K562 (cell line): Measurements from ENCODE around the gene HOXA7. TPM values are rescaled to one million over a fixed set of nuclear protein-coding genes. Genes with fewer than 3 reads are reported as not detected.

Experiments used
- ATAC-seq: fragments of 200-7000 bp; cut with Tn5 transposase; 3 replicates; pipeline ENCODE4 v1.9.1; 2020; ENCODE audit warnings: moderate library complexity
- BruUV-seq: library from RNA; stranded (reverse); fragments of 400-500 nt; replicated peaks from 2 replicates; lab custom pipeline; 2021; lab: Mats Ljungman, UMichigan
- CTCF ChIA-PET: fragments of 300-600 bp; formaldehyde crosslinking; extraction: SDS; loops from one replicate; lab custom pipeline; 2021; ENCODE audit warnings: low intra/inter-chr PET ratio; lab: Yijun Ruan, JAX
- POLR2A ChIA-PET: fragments of 300-600, 350-650 bp; sonication (Branson Sonifier 250); formaldehyde crosslinking; extraction: SDS; loops from one replicate; lab custom pipeline; 2021; ENCODE audit warnings: antibody characterized with exemption, inconsistent platforms; lab: Yijun Ruan, JAX
- DNase-seq, 4 experiments: peaks; one replicate each; pipeline versions ENCODE4 v3.0.0 to v3.0.0-alpha.2; 2011 to 2018; ENCODE audit warnings: low spot score in 3 of 4, mixed read lengths in 3 of 4; ENCODE audit errors: extremely low read depth in 1 of 4
- FAIRE-seq: peaks from 2 replicates; lab custom pipeline; 2011; peaks lifted over from hg19 to GRCh38; lab: Jason Lieb, UNC
- H2AFZ ChIP-seq: 2 replicates; pipeline ENCODE4 v1.6.0; 2011; ENCODE audit warnings: low read depth, low read length, control low read depth, inconsistent platforms
- H3K27ac ChIP-seq: fragments of 200-600 bp; 3 replicates; pipeline ENCODE4 v1.8.0; 2011; ENCODE audit warnings: low read depth, mild to moderate bottlenecking, control low read depth, inconsistent platforms, low read length, moderate library complexity, mixed read lengths; ENCODE audit errors: extremely low read depth
- H3K27me3 ChIP-seq, 2 experiments: fragments of 300-600 bp in 1 of 2; 2 replicates in 1 of 2; 3 replicates in 1 of 2; pipeline versions ENCODE4 v1.6.0 to v1.8.0; 2011; ENCODE audit warnings: inconsistent platforms in 2 of 2, low read length in 2 of 2, mild to moderate bottlenecking in 1 of 2, mixed read lengths in 1 of 2, moderate library complexity in 1 of 2; ENCODE audit not compliant: control insufficient read depth in 2 of 2, insufficient read depth in 2 of 2
- H3K36me3 ChIP-seq: fragments of 300-600 bp; 3 replicates; pipeline ENCODE4 v1.8.0; 2011; ENCODE audit warnings: mild to moderate bottlenecking, low read length, inconsistent platforms; ENCODE audit not compliant: control insufficient read depth, insufficient read depth
- H3K4me1 ChIP-seq, 2 experiments: fragments of 200-600 bp in 1 of 2; replicated peaks in 1 of 2; 2 replicates in 1 of 2; 3 replicates in 1 of 2; pipeline versions ENCODE4 v1.5.1 to v1.8.0; 2011; ENCODE audit warnings: inconsistent platforms in 2 of 2, low read length in 2 of 2, mild to moderate bottlenecking in 1 of 2, mixed read lengths in 1 of 2, moderate library complexity in 1 of 2; ENCODE audit not compliant: control insufficient read depth in 2 of 2, insufficient read depth in 2 of 2
- H3K4me2 ChIP-seq: 2 replicates; pipeline ENCODE4 v1.6.1; 2011; ENCODE audit warnings: low read length, control low read depth, inconsistent platforms, mixed read lengths; ENCODE audit not compliant: insufficient read depth
- H3K4me3 ChIP-seq: fragments of 200-600 bp; sonication (generic), shearing (Covaris generic); 2 replicates; pipeline ENCODE4 v1.5.1; 2016; ENCODE audit warnings: control low read depth, inconsistent platforms
- H3K79me2 ChIP-seq: fragments of 200-600 bp; 3 replicates; pipeline ENCODE4 v1.8.0; 2011; ENCODE audit warnings: low read length, inconsistent platforms; ENCODE audit not compliant: control insufficient read depth, insufficient read depth
- H3K9ac ChIP-seq, 2 experiments: 2 replicates each; pipeline versions ENCODE4 v1.6.0 to v1.6.1; 2011; ENCODE audit warnings: low read depth in 2 of 2, low read length in 2 of 2, control low read depth in 1 of 2, inconsistent platforms in 1 of 2, mild to moderate bottlenecking in 1 of 2, mixed read lengths in 1 of 2; ENCODE audit not compliant: insufficient read depth in 1 of 2
- H3K9me1 ChIP-seq: one replicate; pipeline ENCODE4 v1.6.0; 2011; ENCODE audit warnings: inconsistent platforms, mild to moderate bottlenecking, low read length, moderate library complexity; ENCODE audit not compliant: control insufficient read depth, insufficient read depth
- H3K9me3 ChIP-seq: replicated peaks from 2 replicates; pipeline ENCODE4 v1.5.1; 2011; ENCODE audit warnings: low read depth, low read length, inconsistent platforms; ENCODE audit not compliant: control insufficient read depth, insufficient read depth
- H4K20me1 ChIP-seq: replicated peaks from 2 replicates; pipeline ENCODE4 v1.6.1; 2011; ENCODE audit warnings: low read length, inconsistent platforms, mixed read lengths; ENCODE audit not compliant: control insufficient read depth, insufficient read depth
- BRD9 ChIP-seq: fragments of 450-650 bp; IDR thresholded peaks from 2 replicates; pipeline ENCODE4 v1.6.1; 2018; ENCODE audit warnings: low read depth; ENCODE audit not compliant: partially characterized antibody
- CHD2 ChIP-seq: IDR thresholded peaks from 2 replicates; pipeline ENCODE4 v1.6.1; 2011; ENCODE audit warnings: low read depth, low read length
- FOXJ3 ChIP-seq: sonication (generic); formaldehyde crosslinking; IDR thresholded peaks from 2 replicates; pipeline ENCODE4 v1.4.0; 2020; ENCODE audit warnings: mild to moderate bottlenecking, missing genetic modification reagents
- GABPB2 ChIP-seq: fragments of 250-450 bp; sonication (Bioruptor Pico); conservative IDR thresholded peaks from 2 replicates; pipeline ENCODE4 v1.5.1; 2021; ENCODE audit warnings: mild to moderate bottlenecking
- HDAC2 ChIP-seq: fragments of 450-650 bp; IDR thresholded peaks from 2 replicates; pipeline ENCODE4 v1.6.1; 2016; ENCODE audit warnings: mild to moderate bottlenecking
- MAZ ChIP-seq, 2 experiments: fragments of 450-650 bp in 1 of 2; sonication (generic) in 1 of 2; formaldehyde crosslinking; IDR thresholded peaks in 1 of 2; conservative IDR thresholded peaks in 1 of 2; 2 replicates each; pipeline versions ENCODE4 v1.4.0 to v1.5.0; 2020; ENCODE audit warnings: mild to moderate bottlenecking in 1 of 2, missing genetic modification reagents in 1 of 2
- NFE2 ChIP-seq: IDR thresholded peaks from 2 replicates; pipeline ENCODE4 v1.6.1; 2014; ENCODE audit warnings: antibody characterized with exemption, low read depth
- SMAD2 ChIP-seq: fragments of 150-350 bp; IDR thresholded peaks from 2 replicates; pipeline ENCODE4 v1.6.1; 2014; ENCODE audit warnings: low read depth, mild to moderate bottlenecking, low read length
- THRB ChIP-seq: fragments of 450-650 bp; formaldehyde crosslinking; conservative IDR thresholded peaks from 2 replicates; pipeline ENCODE4 v1.4.0; 2022; ENCODE audit warnings: mild to moderate bottlenecking, missing genetic modification characterization
- ZFP36 ChIP-seq: fragments of 150-350 bp; IDR thresholded peaks from 2 replicates; pipeline ENCODE4 v1.6.1; 2018; ENCODE audit warnings: low read length, low read depth; ENCODE audit not compliant: partially characterized antibody
- WGBS: fragments of 100-300 bp; shearing (Covaris generic); methylation state at CpG from one replicate; pipeline ENCODE4 v1.1.6; 2016; ENCODE audit warnings: low coverage, mixed read lengths; ENCODE audit not compliant: insufficient coverage; ENCODE audit errors: missing lambda C conversion rate; 5-methylcytosine and 5-hydroxymethylcytosine counted together
- in situ Hi-C: fragments of 300-500 bp; cut with MboI; formaldehyde crosslinking; loops from 4 replicates; pipeline ENCODE4 v1.15.0; 2018; ENCODE audit warnings: inconsistent platforms, mixed read lengths
- intact Hi-C: fragments of 100-400 bp; cut with micrococcal nuclease; formaldehyde crosslinking; loops from 2 replicates; pipeline ENCODE4 v1.14.2; 2022
- polyA plus RNA-seq, 8 experiments: library from polyadenylated mRNA; depleted of rRNA in 4 of 8; stranded (reverse) in 5 of 8; unstranded in 3 of 8; fragments of >200 nt; fragmentation: Nextera tagmentation in 2 of 8; fragmentation: Illumina TruSeq in 1 of 8; extraction: Ambion mirVana in 2 of 8; extraction: Trizol in 1 of 8; gene quantifications; 2 replicates each; pipeline versions ENCODE4 v1.2.1 to v1.2.3, GENCODE V29; 2011 to 2014; ENCODE audit warnings: inconsistent platforms in 1 of 8, missing spikeins in 1 of 8
- total RNA-seq, 7 experiments: library from RNA; depleted of rRNA in 6 of 7; stranded (reverse); fragments of >200 nt in 6 of 7; fragmentation: Illumina TruSeq in 2 of 7; extraction: Trizol in 2 of 7; gene quantifications; 2 replicates each; pipeline versions ENCODE4 v1.2.1 to v1.2.3, GENCODE V29; 2011 to 2021; ENCODE audit warnings: low replicate concordance in 1 of 7
- TF ChIP-seq, protein P1 (sequence below), 2 experiments: fragments of 450-650 bp in 1 of 2; IDR thresholded peaks; 2 replicates each; pipeline ENCODE4 v1.6.1; 2011 to 2017; ENCODE audit warnings: low read depth in 2 of 2, antibody characterized with exemption in 1 of 2, borderline replicate concordance in 1 of 2, low read length in 1 of 2, mild to moderate bottlenecking in 1 of 2, mixed read lengths in 1 of 2; ENCODE audit not compliant: control insufficient read depth in 1 of 2
- TF ChIP-seq, protein P2 (sequence below): fragments of 200-800 bp; sonication (Bioruptor generic); IDR thresholded peaks from 2 replicates; pipeline ENCODE4 v1.6.1; 2016; ENCODE audit warnings: missing genetic modification characterization, missing compliant biosample characterization
- TF ChIP-seq, protein P3 (sequence below): sonication (generic); formaldehyde crosslinking; IDR thresholded peaks from 2 replicates; pipeline ENCODE4 v1.8.0; 2022; ENCODE audit warnings: missing genetic modification reagents, mild to moderate bottlenecking, borderline replicate concordance

HOXA7 gene
- total and polyA plus RNA-seq, 9 of the 15 experiments (the other 6 are each of a cell fraction or from before 2014, with no cell fraction given): not detected

DNA sequence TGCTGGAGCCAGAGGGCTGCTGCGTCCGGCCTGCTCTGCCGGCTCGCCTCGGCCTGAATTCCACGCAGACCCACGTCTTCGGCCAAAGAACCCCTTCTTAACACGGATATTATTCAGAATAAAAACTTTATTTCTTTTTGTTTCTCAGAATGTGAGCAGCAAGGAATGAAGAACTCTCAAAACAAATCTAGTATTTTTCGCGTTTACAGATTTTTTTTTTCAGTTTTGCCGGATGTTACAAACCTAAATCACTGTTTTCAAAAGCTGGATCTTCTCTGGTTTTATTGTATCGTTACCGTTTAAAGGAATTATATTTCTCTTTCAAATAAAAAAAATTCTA is 49.6 kb downstream of the HOXA7 start:
- CTCF ChIA-PET: no interaction called here
- no TSS peak for BruUV-seq
- no peak for ATAC-seq
- TF ChIP-seq, protein P1, sequence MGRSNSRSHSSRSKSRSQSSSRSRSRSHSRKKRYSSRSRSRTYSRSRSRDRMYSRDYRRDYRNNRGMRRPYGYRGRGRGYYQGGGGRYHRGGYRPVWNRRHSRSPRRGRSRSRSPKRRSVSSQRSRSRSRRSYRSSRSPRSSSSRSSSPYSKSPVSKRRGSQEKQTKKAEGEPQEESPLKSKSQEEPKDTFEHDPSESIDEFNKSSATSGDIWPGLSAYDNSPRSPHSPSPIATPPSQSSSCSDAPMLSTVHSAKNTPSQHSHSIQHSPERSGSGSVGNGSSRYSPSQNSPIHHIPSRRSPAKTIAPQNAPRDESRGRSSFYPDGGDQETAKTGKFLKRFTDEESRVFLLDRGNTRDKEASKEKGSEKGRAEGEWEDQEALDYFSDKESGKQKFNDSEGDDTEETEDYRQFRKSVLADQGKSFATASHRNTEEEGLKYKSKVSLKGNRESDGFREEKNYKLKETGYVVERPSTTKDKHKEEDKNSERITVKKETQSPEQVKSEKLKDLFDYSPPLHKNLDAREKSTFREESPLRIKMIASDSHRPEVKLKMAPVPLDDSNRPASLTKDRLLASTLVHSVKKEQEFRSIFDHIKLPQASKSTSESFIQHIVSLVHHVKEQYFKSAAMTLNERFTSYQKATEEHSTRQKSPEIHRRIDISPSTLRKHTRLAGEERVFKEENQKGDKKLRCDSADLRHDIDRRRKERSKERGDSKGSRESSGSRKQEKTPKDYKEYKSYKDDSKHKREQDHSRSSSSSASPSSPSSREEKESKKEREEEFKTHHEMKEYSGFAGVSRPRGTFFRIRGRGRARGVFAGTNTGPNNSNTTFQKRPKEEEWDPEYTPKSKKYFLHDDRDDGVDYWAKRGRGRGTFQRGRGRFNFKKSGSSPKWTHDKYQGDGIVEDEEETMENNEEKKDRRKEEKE (IDR thresholded peaks at IDR 0.05; ENCODE audit: borderline replicate concordance in 1 of 2, control insufficient read depth in 1 of 2, low read depth in 2 of 2, low read length in 1 of 2): no peak
- TF ChIP-seq, protein P2, sequence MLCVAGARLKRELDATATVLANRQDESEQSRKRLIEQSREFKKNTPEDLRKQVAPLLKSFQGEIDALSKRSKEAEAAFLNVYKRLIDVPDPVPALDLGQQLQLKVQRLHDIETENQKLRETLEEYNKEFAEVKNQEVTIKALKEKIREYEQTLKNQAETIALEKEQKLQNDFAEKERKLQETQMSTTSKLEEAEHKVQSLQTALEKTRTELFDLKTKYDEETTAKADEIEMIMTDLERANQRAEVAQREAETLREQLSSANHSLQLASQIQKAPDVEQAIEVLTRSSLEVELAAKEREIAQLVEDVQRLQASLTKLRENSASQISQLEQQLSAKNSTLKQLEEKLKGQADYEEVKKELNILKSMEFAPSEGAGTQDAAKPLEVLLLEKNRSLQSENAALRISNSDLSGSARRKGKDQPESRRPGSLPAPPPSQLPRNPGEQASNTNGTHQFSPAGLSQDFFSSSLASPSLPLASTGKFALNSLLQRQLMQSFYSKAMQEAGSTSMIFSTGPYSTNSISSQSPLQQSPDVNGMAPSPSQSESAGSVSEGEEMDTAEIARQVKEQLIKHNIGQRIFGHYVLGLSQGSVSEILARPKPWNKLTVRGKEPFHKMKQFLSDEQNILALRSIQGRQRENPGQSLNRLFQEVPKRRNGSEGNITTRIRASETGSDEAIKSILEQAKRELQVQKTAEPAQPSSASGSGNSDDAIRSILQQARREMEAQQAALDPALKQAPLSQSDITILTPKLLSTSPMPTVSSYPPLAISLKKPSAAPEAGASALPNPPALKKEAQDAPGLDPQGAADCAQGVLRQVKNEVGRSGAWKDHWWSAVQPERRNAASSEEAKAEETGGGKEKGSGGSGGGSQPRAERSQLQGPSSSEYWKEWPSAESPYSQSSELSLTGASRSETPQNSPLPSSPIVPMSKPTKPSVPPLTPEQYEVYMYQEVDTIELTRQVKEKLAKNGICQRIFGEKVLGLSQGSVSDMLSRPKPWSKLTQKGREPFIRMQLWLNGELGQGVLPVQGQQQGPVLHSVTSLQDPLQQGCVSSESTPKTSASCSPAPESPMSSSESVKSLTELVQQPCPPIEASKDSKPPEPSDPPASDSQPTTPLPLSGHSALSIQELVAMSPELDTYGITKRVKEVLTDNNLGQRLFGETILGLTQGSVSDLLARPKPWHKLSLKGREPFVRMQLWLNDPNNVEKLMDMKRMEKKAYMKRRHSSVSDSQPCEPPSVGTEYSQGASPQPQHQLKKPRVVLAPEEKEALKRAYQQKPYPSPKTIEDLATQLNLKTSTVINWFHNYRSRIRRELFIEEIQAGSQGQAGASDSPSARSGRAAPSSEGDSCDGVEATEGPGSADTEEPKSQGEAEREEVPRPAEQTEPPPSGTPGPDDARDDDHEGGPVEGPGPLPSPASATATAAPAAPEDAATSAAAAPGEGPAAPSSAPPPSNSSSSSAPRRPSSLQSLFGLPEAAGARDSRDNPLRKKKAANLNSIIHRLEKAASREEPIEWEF (CRISPR knock-in tag): no peak
- no peak for TF ChIP-seq THRB (CRISPR knock-in tag)
- TF ChIP-seq MAZ (CRISPR knock-in tag; conservative IDR thresholded peaks at IDR 0.05 in 1 of 2, IDR thresholded peaks at IDR 0.05 in 1 of 2): no peak
- no peak for TF ChIP-seq SMAD2
- TF ChIP-seq CHD2: no peak
- TF ChIP-seq, protein P3, sequence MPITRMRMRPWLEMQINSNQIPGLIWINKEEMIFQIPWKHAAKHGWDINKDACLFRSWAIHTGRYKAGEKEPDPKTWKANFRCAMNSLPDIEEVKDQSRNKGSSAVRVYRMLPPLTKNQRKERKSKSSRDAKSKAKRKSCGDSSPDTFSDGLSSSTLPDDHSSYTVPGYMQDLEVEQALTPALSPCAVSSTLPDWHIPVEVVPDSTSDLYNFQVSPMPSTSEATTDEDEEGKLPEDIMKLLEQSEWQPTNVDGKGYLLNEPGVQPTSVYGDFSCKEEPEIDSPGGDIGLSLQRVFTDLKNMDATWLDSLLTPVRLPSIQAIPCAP (CRISPR knock-in tag): no peak
- TF ChIP-seq FOXJ3 (CRISPR knock-in tag): no peak
- TF ChIP-seq NFE2: no peak
- TF ChIP-seq BRD9: no peak
- TF ChIP-seq HDAC2: no peak
- TF ChIP-seq GABPB2 (CRISPR knock-in tag): no peak
- TF ChIP-seq ZFP36: no peak

More for the DNA sequence above, 49.6 kb downstream of the HOXA7 start:
- Histone ChIP-seq H4K20me1 (no peaks in the 10 kb centered on the region), H3K4me2 (no peak overlapping the region), H2AFZ (no peak overlapping the region), H3K4me1 (peaks cover 0 to 15% of the 10 kb centered on the region in 2 experiments; a peak in 2 of 5 replicates), H3K9me1 (no peaks in the 10 kb centered on the region), H3K27me3 (peaks cover 62 to 76% of the 10 kb centered on the region in 2 experiments), H3K9ac (no peak overlapping the region), H3K4me3 (no peak overlapping the region), H3K9me3 (no peaks in the 10 kb centered on the region), H3K79me2 (no peaks in the 10 kb centered on the region), H3K27ac (no peak overlapping the region), H3K36me3 (no peaks in the 10 kb centered on the region)
- POLR2A ChIA-PET: no interaction called here
- FAIRE-seq: no peak
- WGBS: 0% methylated on average over 12 of the region's 14 CpGs
- DNase-seq: no peak
- intact Hi-C loops (no loop called here), in situ Hi-C loops (no loop called here)
